HG03521 (cell line): ENCODE measurements around the gene NRG2.

Experiments
- ATAC-seq: cut with Tn5 transposase; IDR thresholded peaks from one replicate; pipeline ENCODE4 v1.9.1; 2021; ENCODE audit warnings: mild to moderate bottlenecking, moderate library complexity; ENCODE audit not compliant: unreplicated experiment

Gene NRG2

GRCh38 chr5:139821806-139822552, 221.1 kb downstream of the NRG2 start:
- no peak for ATAC-seq

- no peak for ATAC-seq
These were observed 222.5 kb downstream of the NRG2 start for GRCh38 chr5:139820606-139821005.

- no peak for ATAC-seq
These were observed 223.0 kb downstream of the NRG2 start for GRCh38 chr5:139820130-139820529.

- ATAC-seq, result no peak
These were observed 225.1 kb downstream of the NRG2 start for GRCh38 chr5:139817970-139818369.

- ATAC-seq, result no peak
These were observed 225.7 kb downstream of the NRG2 start for GRCh38 chr5:139817362-139817761.

GRCh38 chr5:139816566-139816965, 226.5 kb downstream of the NRG2 start:
- ATAC-seq, result no peak

GRCh38 chr5:139814704-139815280, 228.3 kb downstream of the NRG2 start:
- ATAC-seq, result no peak

- ATAC-seq, result no peak
These were observed 228.9 kb downstream of the NRG2 start for GRCh38 chr5:139814191-139814601.

- no peak for ATAC-seq
These were observed 230.0 kb downstream of the NRG2 start for GRCh38 chr5:139812836-139813805.

- no peak for ATAC-seq
These were observed 230.8 kb downstream of the NRG2 start for GRCh38 chr5:139812323-139812722.

- ATAC-seq, result no peak
These were observed 231.9 kb downstream of the NRG2 start for GRCh38 chr5:139811274-139811607.

GRCh38 chr5:139810341-139811273, 232.5 kb downstream of the NRG2 start:
- ATAC-seq, result no peak

- no peak for ATAC-seq
These were observed 233.7 kb downstream of the NRG2 start for GRCh38 chr5:139809331-139809810.

- ATAC-seq, result no peak
These were observed 234.4 kb downstream of the NRG2 start for GRCh38 chr5:139808481-139809330.

- no peak for ATAC-seq
These were observed 235.5 kb downstream of the NRG2 start for GRCh38 chr5:139807647-139808030.

- ATAC-seq, result no peak
These were observed 236.1 kb downstream of the NRG2 start for GRCh38 chr5:139806726-139807646.

GRCh38 chr5:139806111-139806510, 237.0 kb downstream of the NRG2 start:
- no peak for ATAC-seq

GRCh38 chr5:139805545-139805944, 237.6 kb downstream of the NRG2 start:
- ATAC-seq, result no peak
